ENCODE data around the gene CNTNAP2.

DNA sequence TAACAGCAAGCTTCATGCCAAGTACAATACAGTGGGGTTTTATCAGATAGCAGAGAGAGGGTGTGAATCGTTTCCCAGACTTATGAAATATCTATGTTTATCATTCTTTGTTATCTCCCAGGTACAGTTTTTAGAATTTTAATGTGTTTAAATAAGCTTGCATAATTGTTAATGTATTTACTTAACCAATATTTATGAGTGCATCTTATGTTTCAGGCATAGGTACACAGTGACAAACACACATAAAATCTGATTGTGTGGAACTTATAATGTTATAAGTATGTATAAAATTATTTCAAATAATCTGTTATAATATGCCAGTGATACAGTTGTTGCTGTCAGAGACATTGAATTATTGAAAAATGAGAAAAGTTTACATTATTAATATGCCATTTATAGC, 1462.5 kb downstream of the CNTNAP2 start:
- TF ChIP-seq POLR2A (IDR thresholded peaks at IDR 0.05) = no peak
- TF ChIP-seq, protein P1, sequence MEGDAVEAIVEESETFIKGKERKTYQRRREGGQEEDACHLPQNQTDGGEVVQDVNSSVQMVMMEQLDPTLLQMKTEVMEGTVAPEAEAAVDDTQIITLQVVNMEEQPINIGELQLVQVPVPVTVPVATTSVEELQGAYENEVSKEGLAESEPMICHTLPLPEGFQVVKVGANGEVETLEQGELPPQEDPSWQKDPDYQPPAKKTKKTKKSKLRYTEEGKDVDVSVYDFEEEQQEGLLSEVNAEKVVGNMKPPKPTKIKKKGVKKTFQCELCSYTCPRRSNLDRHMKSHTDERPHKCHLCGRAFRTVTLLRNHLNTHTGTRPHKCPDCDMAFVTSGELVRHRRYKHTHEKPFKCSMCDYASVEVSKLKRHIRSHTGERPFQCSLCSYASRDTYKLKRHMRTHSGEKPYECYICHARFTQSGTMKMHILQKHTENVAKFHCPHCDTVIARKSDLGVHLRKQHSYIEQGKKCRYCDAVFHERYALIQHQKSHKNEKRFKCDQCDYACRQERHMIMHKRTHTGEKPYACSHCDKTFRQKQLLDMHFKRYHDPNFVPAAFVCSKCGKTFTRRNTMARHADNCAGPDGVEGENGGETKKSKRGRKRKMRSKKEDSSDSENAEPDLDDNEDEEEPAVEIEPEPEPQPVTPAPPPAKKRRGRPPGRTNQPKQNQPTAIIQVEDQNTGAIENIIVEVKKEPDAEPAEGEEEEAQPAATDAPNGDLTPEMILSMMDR (IDR thresholded peaks at IDR 0.05) = no peak
